Measurements from ENCODE around the gene VAPA.

VAPA gene

DNA sequence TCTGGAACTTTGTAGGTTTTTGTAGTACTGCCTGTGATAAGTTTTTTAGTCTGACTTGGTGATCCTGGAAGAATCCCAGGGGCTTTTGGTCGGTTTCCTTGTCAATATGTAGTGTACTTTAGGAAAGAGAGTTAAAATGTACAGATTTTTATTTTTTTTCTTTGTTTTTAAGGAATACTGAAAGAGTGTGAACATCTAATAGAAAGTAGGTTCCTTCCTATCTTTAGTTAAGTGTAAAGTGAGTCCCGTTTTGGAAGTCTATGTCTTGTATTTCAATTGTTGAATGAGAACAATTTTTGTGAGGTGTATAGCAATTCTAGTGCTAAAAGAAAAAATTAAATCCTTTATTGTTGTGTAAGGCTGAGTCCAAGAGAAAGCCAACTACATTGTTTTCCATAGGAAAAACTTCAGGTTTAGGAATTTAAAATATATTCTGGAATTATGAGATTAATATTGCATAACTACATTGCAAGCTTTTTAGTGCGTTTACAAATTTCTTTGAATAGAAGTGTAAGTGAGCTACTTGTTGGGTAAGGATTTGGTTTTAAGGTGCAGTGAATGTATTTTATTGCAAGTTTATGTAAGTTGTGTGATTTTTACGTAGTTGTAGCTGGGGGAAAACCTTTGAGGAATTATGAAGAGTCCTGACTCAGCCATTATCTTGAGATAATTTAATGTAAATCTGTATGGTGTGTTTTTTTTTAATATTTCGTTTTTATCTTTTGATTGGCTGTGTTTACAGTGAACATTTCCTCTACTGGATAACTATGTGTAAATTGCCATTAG, 1.7 kb downstream of the VAPA start:
- DNase-seq = no peak

DNA sequence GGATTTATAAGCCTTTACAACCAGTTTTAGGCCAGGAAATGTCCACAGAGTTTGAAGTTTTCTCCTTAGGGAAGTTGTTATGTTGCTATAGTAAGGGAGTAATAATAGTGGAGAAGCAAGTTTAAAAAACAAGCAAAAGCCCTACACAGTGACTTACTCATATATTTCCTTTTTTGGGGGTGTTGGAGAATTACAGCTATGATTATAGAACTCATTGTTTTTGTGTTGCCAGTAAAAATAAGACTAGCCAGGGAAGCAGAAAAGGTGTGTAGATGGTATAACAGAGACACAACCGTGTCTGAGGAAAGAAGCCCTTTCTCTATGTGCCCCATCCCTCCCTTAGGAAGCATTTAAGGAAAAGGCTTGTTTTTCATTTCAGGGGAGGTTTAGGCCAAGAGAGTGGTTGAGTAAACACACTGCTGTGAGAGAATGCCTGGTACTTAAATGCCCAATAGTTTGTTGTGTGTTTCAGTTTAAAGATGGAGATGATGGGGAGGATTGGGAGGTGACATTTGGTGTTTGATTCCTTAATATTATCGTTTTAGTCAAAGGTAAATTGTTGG, 2.3 kb downstream of the VAPA start:
- DNase-seq = no peak

DNA sequence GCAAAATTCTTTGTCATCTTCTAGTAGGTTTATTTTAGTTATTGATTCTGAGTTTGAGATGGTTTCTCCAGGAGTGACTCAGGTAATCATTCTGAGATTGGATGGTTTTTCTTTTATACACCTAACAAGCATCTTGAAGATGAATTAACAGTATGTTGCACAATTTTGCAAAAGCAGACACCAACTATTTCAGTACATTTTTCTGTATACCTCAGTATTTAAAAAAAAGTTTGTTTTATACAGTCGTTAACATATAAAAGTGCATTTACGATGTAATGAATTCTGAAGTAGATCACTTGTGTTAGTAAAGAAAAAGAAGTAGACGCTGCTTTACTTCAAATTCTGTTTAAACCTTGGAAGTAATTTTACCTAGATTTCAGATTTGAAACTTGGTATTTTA, 3.0 kb downstream of the VAPA start:
- DNase-seq = no peak

DNA sequence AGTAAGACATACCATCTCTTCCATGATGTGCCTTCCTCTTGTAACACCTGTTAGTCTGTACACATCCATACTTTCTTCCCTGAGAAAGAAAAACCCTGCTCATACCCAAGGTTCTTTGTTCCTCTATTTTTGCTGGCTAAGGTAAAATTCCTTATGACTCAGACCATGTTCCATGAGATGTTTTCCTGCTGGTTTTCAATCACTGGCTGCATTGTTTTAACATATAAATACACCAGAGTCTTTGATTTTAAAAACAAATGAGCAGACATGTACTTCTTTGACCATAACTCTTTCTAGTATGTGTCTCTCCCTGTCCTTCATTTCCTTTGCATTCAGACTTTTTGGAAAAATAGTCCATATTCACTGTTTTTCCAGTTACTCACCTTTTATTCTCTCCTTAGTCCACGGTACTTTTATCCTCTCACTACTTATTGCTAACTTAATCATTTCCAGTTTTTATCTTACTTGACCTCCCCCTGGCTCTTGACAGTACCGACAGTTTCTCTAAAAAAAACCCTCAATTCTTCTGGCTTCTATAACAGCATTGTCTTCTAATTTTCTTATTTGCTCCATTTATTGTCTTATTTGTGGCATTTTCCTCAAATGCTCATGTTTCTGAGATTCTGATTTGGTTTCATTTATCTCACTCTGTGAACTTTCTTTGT, 4.3 kb downstream of the VAPA start:
- no peak for DNase-seq

DNA sequence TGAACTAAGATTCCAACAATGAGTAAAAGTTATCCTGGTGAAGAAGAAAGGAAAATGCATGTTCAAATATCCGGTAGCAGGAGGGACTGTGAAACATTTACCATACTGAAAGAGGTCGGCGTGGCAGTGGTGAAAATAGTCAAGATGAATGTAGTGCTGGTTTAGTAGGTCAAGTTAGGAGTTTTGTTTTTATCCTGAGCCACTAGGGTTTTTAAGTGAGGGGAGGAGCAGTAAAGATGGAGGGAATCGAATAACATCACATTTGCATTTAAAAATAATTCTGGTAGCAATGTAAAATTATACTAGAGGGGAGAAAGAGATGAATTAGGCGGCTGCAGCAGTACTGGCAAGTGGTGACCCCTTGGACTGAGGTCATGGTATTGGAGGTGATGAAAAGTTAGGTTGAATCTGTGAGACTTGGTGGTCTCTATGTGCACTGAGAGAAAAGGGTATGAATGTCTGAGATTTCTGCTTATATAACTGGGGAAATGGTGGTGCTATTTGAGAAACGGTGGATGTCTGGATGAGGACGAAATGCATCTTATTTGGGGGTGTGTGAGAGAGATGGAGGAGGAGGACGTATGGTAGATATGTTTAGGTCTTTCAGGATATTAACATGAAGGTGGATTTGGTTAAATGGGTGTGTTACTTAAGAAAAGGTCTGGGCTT, 5.9 kb downstream of the VAPA start:
- no peak for DNase-seq

DNA sequence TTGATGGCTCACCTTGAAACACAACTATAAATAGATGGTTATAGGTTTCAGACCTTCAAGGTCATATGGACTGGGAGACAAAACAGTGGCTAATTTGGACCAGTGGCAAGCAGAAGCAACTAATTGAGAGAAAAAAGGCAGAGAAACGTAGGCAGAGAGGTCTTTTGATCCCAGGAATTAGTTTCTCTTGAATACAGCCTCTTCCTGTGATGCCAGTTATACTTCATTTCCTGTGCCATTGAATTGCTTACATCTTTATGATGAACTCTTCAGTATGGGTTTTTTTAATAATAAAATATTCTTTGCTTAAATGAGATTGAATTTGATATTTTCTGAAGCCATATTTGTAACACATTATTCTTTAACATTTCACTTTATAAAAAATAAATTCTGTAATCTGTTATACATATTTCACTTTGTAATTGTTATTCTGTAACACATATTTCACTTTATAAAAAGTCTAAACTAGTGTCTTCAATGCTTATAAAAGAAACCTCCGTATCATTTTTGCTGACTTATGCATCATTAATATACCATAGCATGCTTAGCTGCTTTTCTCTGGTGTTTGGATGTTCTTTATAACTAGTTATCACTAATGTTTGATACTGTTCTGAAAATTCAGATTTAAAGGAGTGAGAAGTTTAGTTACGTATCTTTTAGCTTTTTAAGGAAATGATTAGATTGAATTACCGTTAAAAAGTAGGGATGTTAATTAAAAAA, 8.9 kb downstream of the VAPA start:
- DNase-seq = no peak

DNA sequence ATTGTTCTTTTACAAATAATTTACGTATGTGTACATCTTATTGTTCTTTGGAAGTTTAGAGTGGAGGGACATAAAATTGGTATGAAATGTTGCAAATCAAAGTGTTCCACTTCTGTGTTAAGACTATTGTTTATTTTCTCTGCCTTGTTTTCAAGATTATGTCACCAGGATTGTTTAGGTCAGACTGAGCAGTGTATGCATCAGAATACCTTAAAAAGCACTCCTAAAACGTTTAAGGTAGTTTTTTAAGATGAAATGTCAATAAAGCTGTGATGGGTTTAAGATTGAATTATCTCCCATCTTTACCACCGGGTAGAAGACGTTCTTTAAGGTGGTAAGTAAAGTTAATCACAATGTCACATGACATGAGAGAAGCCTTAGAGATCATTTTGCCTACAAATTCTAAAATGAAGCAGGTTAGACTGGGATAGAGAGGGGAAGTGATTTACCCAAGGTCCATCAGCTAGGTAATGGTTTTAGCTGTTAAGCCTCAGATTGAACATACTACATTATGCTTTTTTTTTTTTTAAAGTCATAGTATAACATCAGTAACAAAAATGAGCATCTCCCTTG, 10.6 kb downstream of the VAPA start:
- no peak for DNase-seq

DNA sequence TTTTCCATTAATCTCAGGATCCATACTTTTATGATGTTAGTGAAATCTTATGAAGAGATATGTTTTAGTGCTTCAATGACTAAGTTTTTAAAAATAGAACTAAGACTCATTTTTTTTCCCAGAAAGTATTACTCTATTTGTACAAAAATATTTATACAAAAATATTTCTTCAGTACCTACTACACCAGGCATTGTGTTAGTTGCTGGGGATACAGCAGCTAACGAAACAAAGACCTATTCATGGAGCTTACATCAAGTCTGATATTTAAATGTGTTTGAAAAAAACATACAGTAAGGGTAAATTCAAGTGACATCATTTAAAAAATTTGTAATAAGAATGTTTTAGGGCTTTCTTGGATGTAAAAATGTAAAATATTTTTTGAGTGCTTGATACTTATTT, 11.6 kb downstream of the VAPA start:
- DNase-seq = no peak

DNA sequence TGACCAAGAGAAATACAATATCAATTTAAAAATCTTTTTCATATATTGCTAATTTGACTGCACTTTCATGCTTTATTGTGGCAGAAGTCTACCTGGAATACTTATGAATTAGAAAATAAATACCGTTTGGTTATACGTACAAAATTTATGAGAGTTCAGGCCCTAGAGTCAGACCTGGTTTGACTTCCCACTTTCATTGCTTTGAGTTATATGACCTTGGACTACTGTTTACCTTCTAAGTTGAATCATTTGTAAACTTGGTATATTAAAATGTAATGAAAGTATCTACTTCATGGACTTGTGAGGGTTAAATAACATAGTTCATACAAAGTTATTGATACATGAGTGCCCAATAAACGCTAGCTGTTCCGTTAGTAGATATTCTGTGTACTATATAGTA, 12.0 kb downstream of the VAPA start:
- no peak for DNase-seq

DNA sequence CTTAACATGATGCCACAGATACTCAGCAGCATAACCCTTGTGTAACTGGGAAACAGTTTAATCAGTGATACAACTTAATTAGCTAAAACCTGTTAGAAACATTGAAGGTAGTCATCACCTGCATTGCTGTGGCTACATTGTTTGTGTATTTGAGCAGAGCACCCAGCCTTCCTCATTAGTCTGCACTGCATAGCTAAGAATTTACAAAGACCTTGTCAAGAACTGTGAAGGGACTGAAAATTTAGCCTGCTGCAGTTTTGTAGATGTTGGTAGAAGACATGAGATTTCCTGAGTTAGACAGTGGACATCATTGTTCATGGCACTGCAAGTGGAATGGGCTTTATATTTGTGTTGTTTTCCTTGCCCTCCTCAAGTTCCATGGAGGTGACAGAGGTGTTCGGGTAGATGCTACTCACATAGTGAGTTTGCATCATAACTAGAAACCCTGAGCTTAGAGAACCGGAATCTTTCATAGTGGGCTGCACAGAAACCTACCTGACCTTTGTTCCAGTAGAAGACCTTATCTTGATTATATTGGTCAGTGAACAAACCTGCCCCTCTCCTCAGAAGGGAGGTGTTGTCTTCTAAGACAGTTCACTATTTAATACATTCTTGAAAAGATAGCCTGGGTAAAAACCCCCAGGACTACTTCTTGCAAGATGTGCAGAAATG, 12.5 kb downstream of the VAPA start:
- DNase-seq = no peak

DNA sequence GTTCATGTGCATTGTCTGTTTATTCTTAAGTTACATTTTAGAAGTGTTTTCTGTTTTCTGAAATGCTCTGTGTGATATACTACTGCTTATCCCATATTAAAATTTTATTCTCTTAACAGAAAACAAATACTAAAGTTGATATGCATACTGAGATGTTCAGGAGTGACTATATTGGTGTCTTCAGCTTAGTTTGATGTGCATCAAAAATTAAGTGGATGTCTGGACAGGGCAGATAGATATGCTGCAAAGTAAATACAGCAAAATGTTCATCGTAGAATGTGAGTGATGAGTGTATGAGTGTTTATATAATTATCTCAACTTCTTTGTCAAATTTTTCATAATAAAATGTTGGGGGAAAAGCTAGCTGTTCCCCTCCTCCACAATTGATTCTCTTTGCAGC, 13.2 kb downstream of the VAPA start:
- no peak for DNase-seq

DNA sequence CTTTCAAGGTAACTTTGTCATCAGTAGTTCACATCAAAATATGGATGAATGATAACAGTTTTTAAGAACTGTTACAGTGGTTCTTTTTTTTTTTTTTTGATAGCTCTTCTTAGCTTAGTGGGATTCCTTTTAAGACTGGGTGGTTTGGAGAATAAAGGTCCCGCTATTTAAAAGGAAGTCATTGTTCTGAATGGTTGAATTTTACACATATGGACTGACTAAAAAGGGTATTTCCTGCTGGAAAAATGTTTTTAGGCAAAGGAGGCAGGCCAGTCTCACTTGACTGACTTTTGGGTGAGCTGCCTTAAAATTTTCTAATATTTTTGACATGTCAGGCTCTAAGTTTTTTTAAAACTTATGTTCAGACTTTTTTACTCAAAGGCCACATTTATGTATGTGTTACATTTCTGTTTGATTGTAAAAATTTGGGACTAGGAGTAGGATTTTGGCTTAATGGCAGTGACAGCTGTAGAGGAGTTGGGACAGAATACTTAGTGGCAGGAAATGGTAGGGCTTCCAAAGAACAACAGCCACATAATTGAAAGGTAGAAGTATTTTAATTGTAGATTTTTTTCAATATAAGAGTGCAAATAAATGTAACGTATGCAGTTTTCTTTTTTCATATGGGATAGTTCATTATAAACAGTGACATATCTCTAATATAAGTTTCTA, 13.7 kb downstream of the VAPA start:
- no peak for DNase-seq

DNA sequence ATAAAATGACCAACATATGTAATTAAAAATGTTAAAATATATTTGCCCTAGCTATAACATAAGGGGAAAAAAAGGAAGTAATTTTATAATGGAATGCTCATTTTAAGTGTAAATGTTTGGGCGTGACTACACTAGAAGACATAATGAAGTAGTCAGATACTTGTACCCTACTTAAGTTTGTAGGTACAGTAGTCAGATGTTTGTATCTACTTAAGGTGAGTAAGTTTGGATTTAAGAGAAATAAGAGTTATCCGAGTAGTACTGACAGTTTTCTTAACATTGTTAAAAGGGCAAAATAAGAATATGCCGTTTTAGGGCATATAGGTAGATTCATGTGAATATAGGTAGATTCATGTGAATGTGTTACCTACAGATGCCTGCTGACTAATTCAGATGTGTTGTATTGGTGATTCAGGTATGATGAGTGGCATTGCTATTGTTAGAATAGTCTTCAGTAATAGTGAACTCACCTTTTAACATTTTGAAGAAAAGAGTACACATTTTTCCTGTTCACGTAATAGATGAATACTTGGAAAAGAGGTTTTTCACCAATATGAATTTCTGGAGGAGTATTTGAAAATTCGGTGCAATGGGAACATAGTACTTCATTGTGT, 14.9 kb downstream of the VAPA start:
- DNase-seq = no peak

DNA sequence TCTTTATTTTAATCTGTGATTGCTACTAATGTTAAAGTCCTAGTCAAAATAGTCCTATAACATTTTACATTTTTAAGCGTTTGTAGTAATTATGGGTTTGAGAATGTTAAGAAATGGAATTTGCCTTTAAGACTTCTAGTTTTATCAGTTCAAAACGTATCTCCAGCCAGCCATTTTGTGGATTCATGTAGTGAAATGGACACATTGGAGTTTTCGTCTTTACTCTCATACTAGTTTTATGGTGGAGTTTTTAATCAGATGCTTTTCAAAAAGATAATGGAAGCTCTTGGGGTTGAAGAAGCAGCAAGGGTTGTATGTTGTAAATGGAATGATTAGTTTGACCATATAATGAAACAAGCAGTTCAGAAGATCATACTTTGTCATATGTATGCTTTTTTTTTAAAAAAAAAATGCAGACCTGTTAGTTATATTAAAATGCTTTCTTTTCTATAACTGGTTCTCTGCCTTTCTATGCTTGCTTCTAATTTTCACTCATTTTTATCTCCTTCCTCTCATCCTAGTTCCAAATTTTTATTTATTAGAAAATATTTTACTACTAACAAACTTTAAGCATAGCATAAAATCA, 16.6 kb downstream of the VAPA start:
- no peak for DNase-seq

DNA sequence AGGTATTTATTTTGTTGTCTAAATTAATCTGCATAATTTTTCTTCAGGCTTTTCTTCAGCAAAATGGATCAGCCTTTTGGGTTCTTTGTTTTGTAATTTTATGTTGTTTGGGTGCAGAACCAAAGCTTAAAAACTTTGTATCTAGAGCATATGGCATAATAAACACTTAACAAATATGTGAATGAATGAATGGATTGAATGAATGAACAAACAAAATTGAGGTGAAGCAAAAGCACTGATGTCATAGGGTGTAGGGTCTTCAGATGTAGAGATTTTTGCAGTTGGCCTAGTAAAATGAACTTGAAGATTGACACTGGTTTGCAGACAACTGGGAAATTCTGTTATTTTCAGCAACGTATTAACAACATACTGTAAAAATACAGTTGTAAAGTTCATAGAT, 17.3 kb downstream of the VAPA start:
- no peak for DNase-seq

DNA sequence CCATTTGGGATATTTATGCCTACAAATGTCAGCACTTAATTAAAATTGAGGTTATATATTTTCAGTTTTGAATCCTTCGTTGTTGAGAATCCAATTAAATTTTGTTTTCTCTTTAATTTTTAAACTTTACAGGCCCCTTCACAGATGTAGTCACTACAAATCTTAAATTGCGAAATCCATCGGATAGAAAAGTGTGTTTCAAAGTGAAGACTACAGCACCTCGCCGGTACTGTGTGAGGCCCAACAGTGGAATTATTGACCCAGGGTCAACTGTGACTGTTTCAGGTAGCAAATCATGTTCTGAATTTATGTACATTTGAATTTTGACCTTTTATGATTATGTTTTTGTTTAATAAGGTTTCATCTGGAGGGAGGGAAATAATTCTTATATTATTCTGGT, 17.9 kb downstream of the VAPA start:
- DNase-seq = no peak

DNA sequence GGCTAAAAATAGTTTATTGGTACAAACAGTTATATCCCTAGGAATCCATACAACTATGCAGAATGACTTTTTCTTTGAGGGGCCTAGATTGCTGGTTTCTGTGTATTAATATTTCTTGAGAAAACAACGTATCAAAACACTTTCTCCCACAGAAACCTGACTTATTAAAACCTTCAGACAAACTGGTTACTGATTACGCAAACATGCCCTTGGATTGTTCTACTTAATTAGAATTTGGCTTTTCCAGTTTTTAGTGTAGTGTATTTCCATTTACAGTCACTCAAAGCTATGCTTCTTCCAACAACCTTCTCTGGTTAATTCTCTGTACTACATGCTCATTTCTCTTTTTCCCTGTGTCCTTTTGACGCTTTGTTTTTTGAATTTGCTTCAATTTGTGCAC, 20.0 kb downstream of the VAPA start:
- no peak for DNase-seq

DNA sequence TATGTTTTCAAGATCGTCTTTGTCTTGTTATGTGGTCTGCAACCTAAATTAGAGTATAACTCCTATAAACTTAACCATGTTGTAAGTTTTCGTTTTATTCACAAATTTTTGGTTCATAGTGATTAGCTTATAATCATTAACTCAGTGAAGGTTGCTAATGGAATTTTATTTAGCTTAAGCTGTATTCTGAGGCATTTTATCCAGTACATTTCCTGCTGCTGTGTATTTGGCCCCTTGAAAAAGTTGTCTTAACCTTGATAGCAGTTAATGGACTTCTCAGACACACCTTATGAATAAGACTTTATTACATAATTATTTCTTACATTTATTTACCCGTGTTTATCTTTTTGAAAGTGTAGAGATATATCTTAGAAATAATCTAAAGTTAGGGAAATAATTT, 20.5 kb downstream of the VAPA start:
- DNase-seq = no peak

DNA sequence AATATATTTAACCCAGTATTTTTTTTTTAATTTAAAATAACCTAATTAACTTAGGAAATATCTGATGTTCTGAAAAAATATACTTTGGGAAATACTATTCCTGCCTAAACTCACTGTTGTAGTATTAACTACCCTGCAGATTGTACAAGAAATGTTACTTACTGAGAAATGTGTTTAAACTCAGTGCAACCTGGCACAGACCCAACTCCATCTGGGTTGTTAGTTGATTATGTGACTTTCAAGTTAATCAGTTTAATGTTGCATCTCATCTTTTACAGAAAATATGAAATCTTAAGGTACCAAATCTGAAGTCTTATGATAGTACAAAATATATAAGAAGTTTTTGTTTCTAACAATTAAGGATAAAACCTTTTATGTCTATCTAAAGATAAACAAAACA, 27.3 kb downstream of the VAPA start:
- DNase-seq = no peak

DNA sequence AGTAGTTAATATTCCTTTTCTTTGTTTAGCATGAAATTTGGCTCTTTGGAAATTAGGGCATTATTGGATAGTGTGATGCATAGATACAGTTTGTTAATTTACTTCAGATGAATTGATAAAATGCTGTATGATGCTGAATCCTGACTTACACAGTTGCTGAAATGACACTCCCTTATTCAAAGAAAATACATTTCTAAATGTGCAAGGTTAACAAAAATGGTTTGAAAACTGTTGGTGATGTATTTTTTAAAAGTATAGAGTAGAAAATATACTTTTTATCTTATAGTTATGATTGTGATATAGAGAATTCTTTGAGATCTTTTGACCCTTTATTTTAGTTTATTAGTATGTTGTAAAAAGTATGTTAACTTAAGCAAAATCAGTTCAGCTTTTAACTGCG, 27.8 kb downstream of the VAPA start:
- DNase-seq = no peak

DNA sequence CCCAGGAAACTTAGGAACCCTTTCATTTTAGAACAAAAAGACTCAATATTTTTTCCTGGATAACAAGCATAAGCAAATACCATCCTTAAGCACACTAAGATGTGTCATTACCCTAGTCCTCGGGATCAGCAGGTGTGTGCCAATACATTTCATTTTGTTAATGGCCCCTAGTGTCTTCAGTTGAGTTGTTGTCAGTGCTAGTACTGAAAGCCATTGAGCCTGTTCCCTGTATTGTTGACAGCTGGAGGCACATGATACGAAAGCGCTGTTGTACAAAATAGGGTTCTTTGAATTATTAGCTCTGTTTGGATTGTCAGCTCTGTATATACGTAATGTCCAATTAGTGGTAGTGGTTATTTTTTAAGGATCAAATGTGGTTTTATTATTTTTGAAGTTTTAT, 29.5 kb downstream of the VAPA start:
- DNase-seq = no peak
